GM10847 (cell line): ENCODE data around the gene CSMD2.

Experiments
- POLR2A ChIP-seq: IDR thresholded peaks from 2 replicates; pipeline ENCODE4 v1.6.1; 2011; ENCODE audit not compliant: insufficient read length; ENCODE audit errors: extremely low read depth

CSMD2 gene

GRCh38 chr1:33643216-33643615 lies 521.8 kb downstream of the CSMD2 start:
- TF ChIP-seq POLR2A = no peak

- no peak for TF ChIP-seq POLR2A
These were observed 523.8 kb downstream of the CSMD2 start for GRCh38 chr1:33641104-33641830.

- no peak for TF ChIP-seq POLR2A
These were observed 524.8 kb downstream of the CSMD2 start for GRCh38 chr1:33640114-33640660.

DNA sequence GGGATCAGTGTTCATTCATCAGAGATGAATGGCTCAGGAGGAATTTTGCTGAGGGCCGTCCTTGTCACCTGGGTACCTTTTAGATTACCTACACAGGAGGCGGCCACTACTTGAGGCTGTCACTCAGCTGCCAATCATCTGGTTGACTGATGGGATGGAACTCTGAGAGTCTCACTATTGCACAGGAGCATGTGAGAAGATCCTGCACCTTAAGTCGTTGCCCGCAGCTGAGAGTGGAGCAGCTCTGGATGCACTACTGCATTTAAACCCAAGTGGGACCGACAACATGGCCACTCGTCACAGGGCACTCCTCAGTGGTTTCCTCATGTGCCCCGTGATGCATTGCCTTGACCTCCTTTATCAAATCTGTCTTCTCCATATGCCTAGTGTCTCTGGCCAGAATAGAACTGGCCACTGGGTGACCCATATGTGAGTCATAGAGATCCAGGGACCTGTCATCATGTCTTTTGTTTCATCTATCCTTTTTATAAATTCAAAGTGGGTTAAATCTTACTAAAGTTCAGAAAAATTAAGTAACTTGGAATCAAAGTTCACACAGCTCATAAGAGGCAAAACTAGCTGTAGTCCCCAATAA lies 527.1 kb downstream of the CSMD2 start:
- no peak for TF ChIP-seq POLR2A

DNA sequence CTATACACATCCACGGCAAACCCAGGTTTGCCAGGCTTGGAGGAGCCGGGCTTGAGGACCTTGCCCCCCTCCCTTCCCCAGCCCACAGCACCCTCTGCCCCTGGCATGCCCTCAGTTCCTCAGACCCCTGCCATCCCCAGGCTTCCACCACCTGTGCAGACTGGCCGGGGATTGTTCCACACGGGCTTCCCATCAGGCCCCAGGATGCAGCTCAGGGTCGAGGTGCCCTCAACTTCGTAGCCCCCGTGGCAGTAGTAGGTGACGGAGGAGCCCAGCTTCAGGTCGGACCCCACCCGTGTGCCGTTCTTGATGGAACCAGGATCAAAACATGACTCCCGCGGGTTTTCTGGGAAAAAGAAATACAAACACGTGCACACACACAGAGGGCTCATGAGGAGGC lies 528.8 kb downstream of the CSMD2 start:
- TF ChIP-seq POLR2A = no peak

DNA sequence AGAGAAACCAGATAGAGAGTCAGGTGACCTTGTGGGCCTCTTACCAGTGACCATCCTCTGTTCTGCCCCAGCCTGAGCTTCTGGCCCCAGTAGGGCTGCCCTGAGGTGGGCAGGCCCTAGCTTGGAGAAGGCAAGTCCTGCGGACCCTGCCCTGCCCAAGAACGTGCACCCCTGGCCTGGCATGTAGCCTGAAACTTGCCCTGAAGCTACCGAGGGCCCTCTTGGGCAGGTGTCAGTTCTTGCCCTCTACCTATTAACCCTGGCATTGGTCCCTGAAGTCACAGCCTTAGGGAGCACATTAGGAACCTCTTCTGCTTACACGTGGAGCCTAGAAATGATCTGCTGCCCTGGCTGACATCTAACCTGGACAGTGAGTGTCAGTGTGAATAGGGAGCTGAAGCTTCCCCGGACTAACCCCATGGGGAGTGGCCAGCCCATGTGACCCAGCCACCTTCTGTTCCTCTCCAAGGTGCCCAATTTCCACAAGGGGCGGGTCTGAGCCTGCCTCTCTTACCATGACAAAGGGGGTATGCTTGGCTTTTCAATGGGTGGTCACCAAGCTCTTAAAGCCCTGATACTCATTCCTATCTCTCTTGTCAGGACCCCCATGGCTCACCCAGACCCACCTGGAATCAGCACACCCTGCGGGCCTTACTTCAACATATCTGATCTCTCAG lies 529.6 kb downstream of the CSMD2 start:
- TF ChIP-seq POLR2A = no peak

DNA sequence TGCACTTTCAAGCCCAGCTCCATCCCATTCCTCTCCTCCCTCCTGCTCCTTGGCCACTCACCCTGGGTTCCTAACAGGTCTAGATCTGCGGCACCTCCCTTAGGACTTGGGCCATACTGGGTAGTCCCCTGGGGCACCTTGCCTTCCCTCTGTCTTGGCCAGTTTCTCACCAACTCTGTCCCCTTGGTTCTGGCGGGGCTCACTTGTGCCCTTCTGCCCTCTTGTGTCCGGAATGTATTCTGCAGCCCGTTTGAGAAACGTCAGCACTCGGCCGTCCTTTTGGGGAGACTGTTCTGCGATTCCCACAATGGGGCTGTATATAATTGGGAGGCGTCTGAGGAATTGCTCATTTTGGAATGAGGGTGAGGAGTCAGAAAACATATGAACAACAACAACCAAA lies 530.2 kb downstream of the CSMD2 start:
- no peak for TF ChIP-seq POLR2A

DNA sequence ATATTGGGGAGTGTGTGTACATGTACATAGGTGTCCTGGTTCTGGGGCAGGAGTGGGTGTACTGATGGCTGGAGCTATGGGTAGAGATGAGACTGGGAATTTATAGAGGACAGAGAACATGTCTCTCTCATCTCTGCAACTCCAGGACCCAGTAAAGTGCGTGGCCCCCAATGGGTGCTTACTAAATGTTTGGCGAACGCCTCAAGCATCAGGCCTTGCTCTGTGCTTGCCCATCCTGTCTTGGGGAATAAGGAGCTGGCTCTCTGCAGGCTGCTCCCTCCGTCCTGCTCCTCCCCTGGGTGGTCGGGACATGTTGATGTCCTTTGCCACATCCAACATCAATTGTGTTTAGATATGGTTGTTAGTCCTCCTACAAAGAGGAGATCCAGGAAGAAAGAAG lies 530.9 kb downstream of the CSMD2 start:
- TF ChIP-seq POLR2A = no peak

GRCh38 chr1:33633019-33633801 lies 531.8 kb downstream of the CSMD2 start:
- no peak for TF ChIP-seq POLR2A

- TF ChIP-seq POLR2A = no peak
These were observed 534.3 kb downstream of the CSMD2 start for GRCh38 chr1:33630686-33631085.

DNA sequence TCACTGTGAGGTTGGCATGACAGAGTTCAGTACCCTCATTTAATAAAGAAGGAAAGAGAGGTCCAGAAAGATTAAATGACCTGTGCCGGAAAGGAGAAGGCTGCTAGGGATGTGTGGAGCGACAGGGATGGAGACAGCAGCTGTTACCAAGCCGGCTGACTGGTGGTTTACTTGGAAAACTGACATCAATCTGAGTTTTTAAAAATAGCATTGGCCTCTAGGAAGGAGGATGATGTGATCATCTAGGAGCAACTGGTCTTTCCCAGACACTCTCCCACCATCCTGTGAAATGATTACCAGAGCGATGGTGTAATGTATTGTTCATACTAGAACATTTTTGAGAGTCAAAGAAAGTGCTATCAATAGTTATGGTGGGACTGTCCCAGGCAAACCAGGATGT lies 538.2 kb downstream of the CSMD2 start:
- no peak for TF ChIP-seq POLR2A

- TF ChIP-seq POLR2A = no peak
These were observed 539.8 kb downstream of the CSMD2 start for GRCh38 chr1:33624991-33625870.

GRCh38 chr1:33624261-33624990 lies 540.6 kb downstream of the CSMD2 start:
- no peak for TF ChIP-seq POLR2A

DNA sequence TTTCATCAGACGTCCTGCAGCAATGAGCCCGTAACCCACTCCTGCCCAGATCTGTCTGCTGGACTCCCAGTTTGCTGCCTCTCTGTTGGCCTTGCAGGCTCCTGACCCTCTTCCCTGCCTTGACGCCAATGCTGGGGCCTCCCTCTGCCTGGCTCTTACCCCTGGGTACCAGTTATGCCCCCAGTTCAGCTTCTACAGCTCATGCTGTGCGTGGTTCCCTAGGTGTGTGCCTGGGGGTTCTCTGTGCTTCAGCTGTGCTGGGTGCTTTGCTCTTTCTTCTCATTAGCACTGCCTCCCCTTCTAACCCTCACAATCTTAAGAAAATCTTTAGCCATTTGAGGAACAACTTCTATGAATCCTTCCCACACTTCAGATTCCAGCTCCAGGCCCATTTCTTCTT lies 541.2 kb downstream of the CSMD2 start:
- TF ChIP-seq POLR2A = no peak

- no peak for TF ChIP-seq POLR2A
These were observed 542.3 kb downstream of the CSMD2 start for GRCh38 chr1:33622757-33623156.
